A204.1 (cell line): ENCODE measurements around the gene AGPAT1.
A peak's percentile ranks its signal among the peaks of the same experiment; 100 is the strongest.
"Not testable (repeated sequence)": the region's sequence is repeated elsewhere in the genome, so short reads cannot be mapped to it uniquely, and the experiment has no call there.

Experiments used
- FAIRE-seq: peaks from 2 replicates; lab custom pipeline; 2012; peaks lifted over from hg19 to GRCh38; lab: Jason Lieb, UNC

Gene AGPAT1

GRCh38 chr6:32198866-32199265 is 23.0 kb upstream of the AGPAT1 start:
- FAIRE-seq, result no peak

DNA sequence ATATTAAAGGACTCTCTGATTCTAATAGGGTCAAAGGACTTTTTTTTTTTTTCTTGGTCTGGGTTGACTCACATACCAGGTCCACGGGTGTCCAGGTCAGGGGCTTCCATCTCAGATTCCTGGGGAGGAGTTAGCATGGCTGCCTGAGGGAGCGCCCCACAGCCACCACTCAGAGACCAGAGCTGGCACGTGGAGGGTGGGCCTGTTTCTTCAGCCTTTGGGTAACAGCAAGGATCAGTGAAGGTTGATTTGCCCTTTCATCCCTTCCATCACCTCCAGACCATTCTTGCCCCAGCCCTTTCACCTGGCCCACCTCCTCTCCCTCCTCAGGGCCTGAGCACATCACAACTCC is 22.4 kb upstream of the AGPAT1 start:
- FAIRE-seq, result no peak

GRCh38 chr6:32196682-32197616 is 21.1 kb upstream of the AGPAT1 start:
- FAIRE-seq, result no peak

GRCh38 chr6:32195902-32196681 is 20.2 kb upstream of the AGPAT1 start:
- no peak for FAIRE-seq

DNA sequence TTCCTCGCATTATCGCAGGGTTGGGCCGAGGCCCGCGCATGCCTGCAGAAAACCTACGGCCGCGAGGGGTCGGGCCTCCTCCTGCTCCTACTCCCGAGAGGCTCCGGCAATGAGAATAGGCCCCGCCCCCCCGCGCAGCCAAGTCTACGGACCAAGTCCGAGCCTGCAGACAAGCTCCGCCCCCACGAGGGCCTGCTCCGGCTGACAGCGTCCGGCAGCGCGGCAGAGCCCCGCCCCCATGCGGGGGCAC is 19.7 kb upstream of the AGPAT1 start:
- FAIRE-seq, result peak; percentile 97

DNA sequence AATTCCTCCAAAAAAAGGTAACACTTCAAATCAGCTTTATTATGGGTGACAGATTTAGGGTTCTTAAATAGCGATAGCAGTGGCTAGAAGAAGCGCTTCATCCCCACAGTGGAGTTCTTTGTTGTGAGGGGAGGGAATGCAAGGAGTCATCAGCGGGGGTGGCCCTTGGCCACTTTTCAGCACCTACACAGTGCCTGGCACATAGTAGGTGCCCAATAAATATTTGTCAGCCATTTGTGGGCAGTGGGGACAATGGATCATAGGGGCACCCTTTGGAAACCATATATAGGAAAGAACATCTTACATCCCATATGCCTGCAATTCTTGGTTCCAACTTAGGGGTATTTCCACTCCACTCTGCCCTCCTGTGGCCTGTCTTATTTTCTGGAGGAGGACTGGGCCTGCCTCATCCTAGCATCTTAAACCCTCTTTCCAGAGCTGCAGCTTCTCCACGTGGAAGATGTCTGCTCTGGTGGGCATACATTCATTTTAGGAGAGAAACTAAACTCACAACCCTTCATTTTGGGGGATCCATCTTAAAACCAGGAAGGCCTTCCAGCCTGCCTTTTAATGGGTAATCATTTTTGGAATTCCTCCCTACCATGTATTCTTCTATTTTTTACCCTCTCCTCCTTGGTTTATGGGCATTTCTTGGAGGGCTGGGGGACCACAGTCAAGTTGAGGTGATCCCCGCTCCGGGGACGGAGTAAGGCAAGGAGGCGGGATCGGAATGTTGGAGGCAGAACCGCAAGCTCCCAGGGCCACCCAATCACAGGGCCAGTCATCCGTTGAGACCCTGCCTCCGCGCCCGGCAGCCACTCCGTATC is 19.2 kb upstream of the AGPAT1 start:
- FAIRE-seq, result no peak

DNA sequence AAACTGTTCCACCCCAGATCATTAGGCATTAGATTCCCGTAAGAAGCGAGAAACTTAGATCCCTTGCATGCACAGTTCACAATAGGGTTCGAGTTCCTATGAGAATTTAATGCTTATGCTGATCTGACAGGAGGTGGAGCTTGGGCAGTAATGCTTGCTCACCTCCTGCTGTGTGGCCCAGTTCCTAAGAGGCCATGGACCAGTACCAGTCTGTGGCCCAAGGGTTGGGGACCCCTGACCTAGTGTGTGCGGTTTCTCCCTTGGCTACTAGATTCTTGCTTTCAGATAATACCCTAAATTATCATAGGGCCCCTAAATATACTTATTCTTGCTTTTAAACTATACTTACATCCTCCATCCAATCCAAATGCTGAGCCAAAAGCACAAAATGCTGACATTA is 18.5 kb upstream of the AGPAT1 start:
- no peak for FAIRE-seq

DNA sequence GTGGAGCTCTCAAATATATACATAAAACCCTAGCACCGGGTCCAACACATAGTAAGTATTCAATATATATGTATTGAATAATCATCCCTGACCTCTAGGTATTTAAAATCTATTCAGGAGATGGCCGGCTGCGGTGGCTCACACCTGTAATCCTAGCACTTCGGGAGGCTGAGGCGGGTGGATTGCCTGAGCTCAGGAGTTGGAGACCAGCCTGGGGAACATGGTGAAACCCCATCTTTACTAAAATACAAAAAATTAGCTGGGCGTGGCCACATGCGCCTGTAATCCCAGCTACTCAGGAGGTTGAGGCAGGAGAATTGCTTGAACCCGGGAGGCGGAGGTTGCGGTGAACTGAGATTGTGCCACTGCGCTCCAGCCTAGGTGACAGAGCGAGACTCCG is 17.2 kb upstream of the AGPAT1 start:
- FAIRE-seq, result not testable (repeated sequence)

DNA sequence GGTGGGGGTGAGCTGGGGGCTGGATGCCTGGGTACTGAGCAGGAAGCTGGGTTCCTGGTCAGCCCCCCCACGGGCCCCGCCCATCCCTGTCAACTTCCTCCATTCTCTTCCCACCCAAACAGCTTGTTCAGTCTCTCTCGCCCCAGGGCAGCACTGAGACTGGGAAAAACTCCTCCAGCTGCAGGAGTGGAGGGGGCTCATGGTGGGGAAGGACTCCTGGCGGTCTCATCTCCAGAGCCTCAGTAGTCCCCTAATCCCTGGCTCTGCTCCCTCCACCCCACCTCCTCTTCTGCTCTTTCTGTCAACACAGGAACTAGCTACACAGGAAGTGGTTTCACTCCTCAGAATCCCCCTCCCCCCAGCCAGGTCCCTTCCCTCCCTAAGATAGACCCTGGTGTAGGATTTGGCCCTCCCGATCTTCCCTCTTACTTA is 16.7 kb upstream of the AGPAT1 start, which contains the start of gene GPSM3:
GPSM3 (minus strand) TSS at position 36 of the 432 bp plus-strand sequence. CDS start 130 bp downstream, outside the sequence.
- no peak for FAIRE-seq

DNA sequence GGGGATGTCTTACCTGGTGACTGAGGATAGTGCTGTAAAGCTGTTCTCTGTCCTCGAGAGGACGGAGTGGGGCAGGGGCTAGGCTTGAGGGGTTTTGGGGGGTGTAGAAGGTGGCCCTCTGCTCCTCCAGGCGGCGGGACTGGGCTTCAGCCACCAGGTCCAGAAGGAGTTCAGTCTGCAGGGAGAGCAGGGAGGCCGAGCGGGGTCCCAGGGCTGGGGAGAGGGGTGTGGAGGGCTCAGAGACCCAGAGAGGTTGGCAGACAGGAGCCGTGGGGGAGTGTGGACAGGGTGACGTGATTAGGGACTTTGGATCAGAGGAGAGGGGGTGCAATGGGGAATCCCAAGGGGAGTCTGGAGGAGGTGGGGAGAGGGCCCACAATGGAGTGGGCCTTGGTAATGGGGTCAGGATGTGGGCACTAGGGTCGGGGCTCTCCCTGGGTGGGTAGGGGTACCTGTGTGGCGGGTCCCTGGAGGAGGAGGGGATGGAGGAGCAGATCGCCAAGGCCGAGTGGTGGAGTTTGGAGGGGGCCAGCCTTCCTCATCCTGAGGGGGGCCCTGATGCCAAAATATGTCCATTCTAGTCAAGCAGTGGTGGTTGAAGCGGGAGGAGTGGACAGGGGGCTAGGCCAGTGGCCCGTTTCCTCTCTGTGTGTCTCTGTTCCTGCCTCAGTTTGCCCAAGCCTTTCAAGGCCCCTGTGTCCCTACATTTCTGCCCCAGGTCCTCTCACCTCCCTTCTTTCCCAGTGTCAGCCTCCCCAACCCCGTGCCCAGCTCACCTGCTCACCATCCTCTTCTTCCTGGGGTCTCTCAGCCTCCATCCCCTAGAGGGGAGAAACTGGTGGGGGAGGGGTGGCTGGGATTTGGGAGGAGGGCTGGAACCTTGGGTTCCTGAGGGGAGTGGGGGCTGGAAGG is 16.1 kb upstream of the AGPAT1 start:
- no peak for FAIRE-seq

DNA sequence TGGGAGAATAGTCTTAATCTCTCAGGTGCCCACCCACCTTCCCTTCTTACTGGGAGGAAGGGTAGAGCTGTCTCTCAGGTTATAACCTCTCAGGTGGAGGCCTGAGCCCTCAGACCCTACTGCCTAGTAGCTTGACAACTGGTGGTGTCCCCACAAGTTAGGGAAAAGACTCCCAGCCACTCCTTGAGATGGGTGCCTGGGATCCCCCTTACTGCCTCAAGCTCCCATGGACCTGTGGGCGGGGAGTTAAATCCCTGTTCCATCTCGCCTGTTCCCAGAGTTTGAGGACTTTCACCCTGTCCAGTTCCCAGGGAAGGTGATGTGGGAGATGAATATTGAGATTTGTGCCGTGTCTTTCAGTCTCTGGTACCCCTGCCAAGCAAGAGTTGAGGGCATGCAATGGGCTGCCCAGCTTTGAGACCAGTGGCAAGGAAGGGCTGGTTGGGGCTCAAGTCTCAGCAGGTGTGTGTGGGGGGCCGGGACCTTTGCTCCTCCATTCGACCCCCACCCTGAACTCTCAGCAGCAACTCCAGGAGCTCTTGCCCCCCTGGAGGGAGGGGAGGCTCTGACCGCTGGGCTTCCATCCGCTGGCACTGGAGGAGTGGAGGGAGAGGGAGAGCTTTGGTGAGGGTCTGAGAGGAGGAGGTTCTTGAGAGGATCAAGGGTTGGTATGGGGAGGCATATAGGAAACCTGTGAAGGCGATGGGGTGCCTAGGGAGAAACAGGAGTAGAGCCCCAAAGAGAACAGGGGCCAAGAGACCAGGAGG is 15.2 kb upstream of the AGPAT1 start:
- FAIRE-seq, result no peak

DNA sequence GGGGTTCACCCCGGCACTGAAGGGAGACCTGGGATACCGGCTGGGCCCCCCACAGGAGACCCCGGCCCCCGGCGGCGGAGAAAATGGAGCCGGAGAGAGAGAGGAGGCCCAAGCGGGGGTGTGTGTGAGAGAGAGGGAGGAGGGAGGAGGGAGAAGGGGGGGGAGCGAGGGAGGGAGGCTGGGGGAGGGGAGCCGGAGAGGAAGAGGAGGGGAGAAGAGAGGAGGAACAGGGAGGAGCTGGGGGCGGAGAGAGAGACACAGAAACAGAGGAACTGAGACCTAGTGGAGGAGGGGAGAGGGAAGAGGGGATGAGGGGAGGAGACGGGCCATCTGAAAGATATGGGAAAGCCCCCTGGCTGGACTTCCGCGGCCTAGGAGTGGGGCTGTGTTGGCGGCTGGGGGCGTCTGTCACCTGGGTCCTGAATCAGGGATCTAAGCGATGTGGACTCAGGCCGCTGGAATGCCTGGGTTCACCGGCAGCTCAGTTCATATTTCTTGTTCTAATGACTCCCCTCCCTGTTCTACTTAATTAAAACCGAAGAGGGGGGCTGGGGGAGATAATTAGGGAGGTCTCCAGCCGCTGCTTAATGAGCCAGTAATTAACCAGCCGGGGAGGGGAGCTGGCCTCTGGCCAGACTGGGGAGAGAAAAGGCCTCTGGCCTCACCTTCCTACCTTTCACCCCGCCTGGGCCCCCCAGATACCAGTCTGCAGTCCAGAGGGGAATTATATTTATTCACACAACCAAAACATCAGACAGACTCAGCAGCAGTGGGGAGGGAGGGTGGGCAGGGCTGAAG is 14.4 kb upstream of the AGPAT1 start, which contains the start of gene PBX2:
PBX2 (minus strand) TSS at position 149 of the 798 bp plus-strand sequence. CDS start 287 bp downstream, outside the sequence.
- no peak for FAIRE-seq

GRCh38 chr6:32189742-32190053 is 13.8 kb upstream of the AGPAT1 start:
- no peak for FAIRE-seq

- FAIRE-seq, result no peak
These were observed 13.3 kb upstream of the AGPAT1 start for GRCh38 chr6:32189069-32189741.

- FAIRE-seq, result no peak
These were observed 12.6 kb upstream of the AGPAT1 start for GRCh38 chr6:32188381-32189068.

DNA sequence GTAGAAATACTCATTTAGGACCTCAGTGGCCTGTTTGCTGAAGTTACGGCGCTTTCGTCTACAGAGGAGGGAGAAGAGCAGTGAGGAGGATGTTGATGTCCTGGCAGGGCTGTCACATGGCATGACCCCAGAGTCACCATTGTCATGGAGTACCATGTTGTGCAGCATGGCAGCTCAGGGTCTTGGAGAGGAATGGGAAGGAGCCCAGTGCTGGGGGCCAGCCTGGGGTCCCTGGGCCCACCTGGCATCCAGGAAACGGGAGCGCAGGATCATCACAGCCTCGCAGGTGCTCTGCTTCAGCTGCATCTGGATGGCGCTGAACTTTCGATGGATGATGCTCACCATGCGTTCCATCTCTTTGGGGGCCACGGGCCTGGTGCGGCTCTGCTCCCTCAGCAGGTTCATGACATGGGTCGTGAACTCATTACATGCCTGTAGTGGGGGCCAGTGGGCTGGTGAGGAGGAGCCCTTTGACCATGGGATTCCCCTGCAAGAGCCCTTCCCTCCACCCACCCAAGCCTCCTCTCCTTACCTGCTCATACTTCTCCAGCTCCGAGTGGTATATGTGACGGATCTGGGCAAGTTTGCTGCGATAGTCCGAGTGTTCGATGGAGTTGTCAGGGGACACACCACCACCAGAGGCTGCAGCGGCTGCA is 12.0 kb upstream of the AGPAT1 start:
- not testable (repeated sequence) for FAIRE-seq

DNA sequence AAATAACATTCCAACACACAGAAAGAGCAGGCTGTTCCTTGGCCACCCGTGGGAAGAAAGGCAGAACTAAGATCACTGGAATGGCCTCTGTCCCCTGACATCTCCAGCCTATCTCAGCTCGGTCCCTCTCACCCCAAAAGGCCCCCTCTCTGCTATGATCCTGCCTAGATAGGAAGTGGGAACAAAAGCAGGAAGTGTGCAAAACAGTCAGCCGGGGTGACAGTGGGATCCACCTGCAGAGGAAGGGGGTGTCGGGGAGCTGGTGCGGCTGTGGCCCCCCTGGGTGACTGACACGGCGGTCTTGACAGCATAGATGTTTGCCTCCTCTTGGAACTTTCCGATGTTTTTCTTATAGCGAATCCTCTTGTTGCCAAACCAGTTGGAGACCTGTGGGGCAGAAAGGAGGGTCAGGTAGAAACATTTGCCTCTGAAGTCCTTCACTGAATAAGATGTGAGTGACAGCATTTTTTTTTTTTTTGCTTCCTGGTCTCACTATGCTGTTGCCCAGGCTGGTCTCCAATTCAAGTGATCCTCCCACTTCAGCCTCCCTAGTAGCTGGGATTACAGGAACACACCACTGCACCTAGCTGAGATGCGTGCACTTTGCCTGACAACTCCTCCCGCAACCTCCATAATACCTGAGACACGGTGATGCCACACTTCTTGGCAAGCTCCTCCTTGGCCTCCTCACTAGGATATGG is 11.3 kb upstream of the AGPAT1 start:
- FAIRE-seq, result no peak
